Measurements from ENCODE around the gene FRMD1. TPM values are rescaled to one million over a fixed set of nuclear protein-coding genes. Genes with fewer than 3 reads are reported as not detected.

FRMD1 gene
- total RNA-seq, 1 experiment from 2014 or later, result not detected

DNA sequence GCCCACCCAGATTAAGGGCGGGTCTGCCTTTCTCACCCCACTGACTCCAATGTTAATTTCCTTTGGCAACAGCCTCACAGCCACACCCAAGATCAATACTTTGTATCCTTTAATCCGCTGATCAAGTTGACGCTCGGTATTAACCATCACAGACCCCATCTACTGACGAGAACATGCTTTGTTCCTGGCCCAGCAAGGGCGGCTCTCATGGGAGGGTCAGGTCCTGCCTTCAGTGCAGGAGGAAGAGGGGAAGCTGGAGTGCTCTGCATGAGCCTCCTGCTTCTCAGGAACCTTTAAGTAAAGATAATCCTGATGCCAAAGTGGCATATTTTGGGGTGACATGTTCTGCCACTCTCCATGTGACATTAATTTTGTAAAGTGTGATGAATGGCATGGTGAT lies 73.2 kb downstream of the FRMD1 start:
- Histone ChIP-seq H3K4me3 (no peak overlapping the region), H3F3A (ENCODE audit: insufficient read depth, low read depth) (peaks cover 27% of the 10 kb centered on the region), H2AFZ (no peak overlapping the region), H3K4me1 (replicated peaks; ENCODE audit: insufficient read depth) (peaks cover 27% of the 10 kb centered on the region), H3K79me2 (ENCODE audit: low read depth) (no peaks in the 10 kb centered on the region), H3K9me2 (ENCODE audit: insufficient read depth) (no peaks in the 10 kb centered on the region), H3K4me2 (no peak overlapping the region), H4K20me1 (ENCODE audit: insufficient read depth) (0 out of 2 replicates have a peak, but pooled peaks cover 3% of the 10 kb centered on the region), H3K9me3 (ENCODE audit: insufficient read depth, low read depth) (peaks cover 10% of the 10 kb centered on the region), H3K27ac (no peak overlapping the region), H3K27me3 (ENCODE audit: insufficient read depth, low read depth) (peaks cover 31% of the 10 kb centered on the region), H3K36me3 (ENCODE audit: low read depth) (peaks cover 5% of the 10 kb centered on the region; the same call in 1 of the 2 replicates)
- no TSS peak for BruUV-seq (replicated peaks)
- ChIA-PET CTCF (no interaction called here), POLR2A (ENCODE audit: unreplicated experiment) (no interaction called here)
- intact Hi-C loops (cut with micrococcal nuclease; ENCODE audit: unreplicated experiment), result no loop called here
- no peak for TF ChIP-seq EZH2 (IDR thresholded peaks at IDR 0.05; ENCODE audit: low read depth)
- TF ChIP-seq, protein P1, sequence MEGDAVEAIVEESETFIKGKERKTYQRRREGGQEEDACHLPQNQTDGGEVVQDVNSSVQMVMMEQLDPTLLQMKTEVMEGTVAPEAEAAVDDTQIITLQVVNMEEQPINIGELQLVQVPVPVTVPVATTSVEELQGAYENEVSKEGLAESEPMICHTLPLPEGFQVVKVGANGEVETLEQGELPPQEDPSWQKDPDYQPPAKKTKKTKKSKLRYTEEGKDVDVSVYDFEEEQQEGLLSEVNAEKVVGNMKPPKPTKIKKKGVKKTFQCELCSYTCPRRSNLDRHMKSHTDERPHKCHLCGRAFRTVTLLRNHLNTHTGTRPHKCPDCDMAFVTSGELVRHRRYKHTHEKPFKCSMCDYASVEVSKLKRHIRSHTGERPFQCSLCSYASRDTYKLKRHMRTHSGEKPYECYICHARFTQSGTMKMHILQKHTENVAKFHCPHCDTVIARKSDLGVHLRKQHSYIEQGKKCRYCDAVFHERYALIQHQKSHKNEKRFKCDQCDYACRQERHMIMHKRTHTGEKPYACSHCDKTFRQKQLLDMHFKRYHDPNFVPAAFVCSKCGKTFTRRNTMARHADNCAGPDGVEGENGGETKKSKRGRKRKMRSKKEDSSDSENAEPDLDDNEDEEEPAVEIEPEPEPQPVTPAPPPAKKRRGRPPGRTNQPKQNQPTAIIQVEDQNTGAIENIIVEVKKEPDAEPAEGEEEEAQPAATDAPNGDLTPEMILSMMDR (conservative IDR thresholded peaks at IDR 0.05), result no peak
- DNase-seq, result no peak

DNA sequence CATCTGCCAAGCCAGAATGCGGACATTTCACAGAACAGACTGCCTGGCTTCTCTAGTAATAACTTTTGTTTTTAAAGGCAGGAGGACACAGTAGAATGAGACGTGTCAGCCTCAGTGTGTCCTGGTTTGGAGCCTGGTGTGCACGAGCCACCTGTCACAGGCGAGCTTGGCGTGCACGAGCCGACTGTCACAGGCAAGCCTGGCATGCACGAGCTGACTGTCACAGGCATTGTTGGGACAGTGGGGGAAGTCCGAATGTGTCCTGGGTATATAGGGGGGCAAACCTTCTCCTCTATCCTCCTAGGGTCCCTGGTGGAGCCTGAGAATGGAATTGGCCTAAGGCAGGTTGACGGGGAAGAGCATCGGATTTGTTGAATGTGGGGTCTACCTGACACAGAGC lies 74.1 kb downstream of the FRMD1 start:
- H3K9me2 ChIP-seq (ENCODE audit: insufficient read depth), result no peaks in the 10 kb centered on the region
- no peaks in the 10 kb centered on the region; the same call in 1 of the 2 replicates for H3K36me3 ChIP-seq (ENCODE audit: low read depth)
- DNase-seq, result no peak
- no peak overlapping the region for H3K4me2 ChIP-seq
- H4K20me1 ChIP-seq (ENCODE audit: insufficient read depth), result 0 out of 2 replicates have a peak, but pooled peaks cover 3% of the 10 kb centered on the region
- ChIA-PET POLR2A (ENCODE audit: unreplicated experiment) (no interaction called here), CTCF (no interaction called here)
- no peak overlapping the region for H2AFZ ChIP-seq
- no TSS peak for BruUV-seq (replicated peaks)
- H3K4me3 ChIP-seq, result no peak overlapping the region
- peaks cover 27% of the 10 kb centered on the region for H3K4me1 ChIP-seq (replicated peaks; ENCODE audit: insufficient read depth)
- no peaks in the 10 kb centered on the region for H3K79me2 ChIP-seq (ENCODE audit: low read depth)
- intact Hi-C loops (cut with micrococcal nuclease; ENCODE audit: unreplicated experiment), result no loop called here
- H3F3A ChIP-seq (ENCODE audit: insufficient read depth, low read depth), result peaks cover 27% of the 10 kb centered on the region
- no peak overlapping the region for H3K27ac ChIP-seq
- peaks cover 5% of the 10 kb centered on the region; the same call in 1 of the 2 replicates for H3K9me3 ChIP-seq (ENCODE audit: insufficient read depth, low read depth)
- peaks cover 31% of the 10 kb centered on the region for H3K27me3 ChIP-seq (ENCODE audit: insufficient read depth, low read depth)
- no peak for TF ChIP-seq EZH2 (IDR thresholded peaks at IDR 0.05; ENCODE audit: low read depth)
- TF ChIP-seq, protein P1 (conservative IDR thresholded peaks at IDR 0.05), result no peak

DNA sequence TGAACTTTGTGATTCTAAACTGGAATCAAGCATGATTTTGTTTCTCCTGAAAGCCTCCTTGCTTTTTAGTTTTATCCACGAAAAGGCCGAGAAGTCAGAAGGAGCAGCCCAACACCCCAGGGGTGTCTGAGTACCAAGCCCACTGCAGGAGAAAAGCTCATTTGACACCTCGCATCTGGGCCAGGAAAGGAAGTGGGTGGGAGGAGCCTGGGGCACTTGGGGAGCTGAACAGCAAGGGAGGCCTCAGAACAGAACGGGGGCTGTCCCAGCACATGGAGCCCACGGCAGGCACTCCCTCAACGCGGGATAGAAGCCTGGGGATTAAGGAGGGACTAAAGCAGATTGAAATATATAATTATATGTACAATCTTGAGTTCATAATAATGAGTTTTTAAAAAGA lies 75.0 kb downstream of the FRMD1 start:
- CTCF ChIA-PET, result no interaction called here
- H3K4me1 ChIP-seq (replicated peaks; ENCODE audit: insufficient read depth), result peaks cover 27% of the 10 kb centered on the region
- H3K27ac ChIP-seq, result no peak overlapping the region
- H3K27me3 ChIP-seq (ENCODE audit: insufficient read depth, low read depth), result peaks cover 36% of the 10 kb centered on the region
- H3K4me2 ChIP-seq, result no peak overlapping the region
- no TSS peak for BruUV-seq (replicated peaks)
- 0 out of 2 replicates have a peak, but pooled peaks cover 3% of the 10 kb centered on the region for H4K20me1 ChIP-seq (ENCODE audit: insufficient read depth)
- H3K4me3 ChIP-seq, result no peak overlapping the region
- H3K36me3 ChIP-seq (ENCODE audit: low read depth), result no peaks in the 10 kb centered on the region; the same call in 1 of the 2 replicates
- no peaks in the 10 kb centered on the region for H3K9me2 ChIP-seq (ENCODE audit: insufficient read depth)
- H3K9me3 ChIP-seq (ENCODE audit: insufficient read depth, low read depth), result no peaks in the 10 kb centered on the region
- TF ChIP-seq, protein P1 (conservative IDR thresholded peaks at IDR 0.05), result no peak
- no peak for TF ChIP-seq EZH2 (IDR thresholded peaks at IDR 0.05; ENCODE audit: low read depth)
- POLR2A ChIA-PET (ENCODE audit: unreplicated experiment), result no interaction called here
- H2AFZ ChIP-seq, result no peak overlapping the region
- intact Hi-C loops (cut with micrococcal nuclease; ENCODE audit: unreplicated experiment), result no loop called here
- H3K79me2 ChIP-seq (ENCODE audit: low read depth), result no peaks in the 10 kb centered on the region
- no peak for DNase-seq
- peaks cover 27% of the 10 kb centered on the region for H3F3A ChIP-seq (ENCODE audit: insufficient read depth, low read depth)

Other genes with a start within 250 kb of the FRMD1 start
- gene KIF25, start 81.5 kb downstream of the FRMD1 start, total RNA-seq (2021), result not detected in 2 replicates
- not detected in 2 replicates for gene DACT2, start 240.6 kb upstream of the FRMD1 start, total RNA-seq (2021)

Measured in PC-9 (cell line).